Mucosa of stomach (tissue), 1 donor: Measurements from ENCODE around the gene SMG6.

Experiments
- H3K27me3 ChIP-seq: one replicate; pipeline ENCODE4 v1.7.0; 2013; ENCODE audit warnings: mild to moderate bottlenecking, low read length; ENCODE audit not compliant: control insufficient read depth, insufficient read depth
- H3K36me3 ChIP-seq: one replicate; pipeline ENCODE4 v1.7.0; 2013; ENCODE audit warnings: low read length; ENCODE audit not compliant: control insufficient read depth, insufficient read depth
- H3K4me1 ChIP-seq: one replicate; pipeline ENCODE4 v1.7.0; 2013; ENCODE audit warnings: mild to moderate bottlenecking, low read length; ENCODE audit not compliant: control insufficient read depth, insufficient read depth
- H3K4me3 ChIP-seq: one replicate; pipeline ENCODE4 v1.7.0; 2013; ENCODE audit warnings: low read length
- H3K9ac ChIP-seq: one replicate; pipeline ENCODE4 v1.7.0; 2013; ENCODE audit warnings: mild to moderate bottlenecking, low read length, moderate library complexity
- H3K9me3 ChIP-seq: one replicate; pipeline ENCODE4 v1.7.0; 2013; ENCODE audit warnings: mild to moderate bottlenecking, low read length, moderate library complexity; ENCODE audit not compliant: control insufficient read depth
- donor health status: Pancreatic carcinoma.

SMG6 gene

DNA sequence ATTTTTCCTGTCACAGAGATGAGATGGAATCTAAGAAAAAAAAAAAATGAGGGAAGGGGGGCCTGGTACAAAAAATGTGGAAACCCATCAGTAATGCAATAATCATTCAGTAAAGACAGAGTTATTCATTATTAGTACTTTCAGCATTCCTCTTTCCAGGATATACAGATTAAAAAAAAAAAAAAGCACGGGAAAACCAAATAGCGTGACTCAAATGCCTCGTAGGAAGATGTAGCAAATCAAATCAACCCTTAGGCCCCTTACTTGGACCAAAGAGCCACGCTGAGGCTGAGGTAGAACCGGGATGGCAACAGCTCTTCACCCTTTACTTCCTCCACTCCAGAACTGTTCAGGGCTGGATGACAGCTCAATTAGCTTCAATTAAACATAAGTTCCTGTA lies 52.5 kb downstream of the SMG6 start:
- no peaks in the 10 kb centered on the region for H3K9me3 ChIP-seq
- H3K4me3 ChIP-seq, result no peak overlapping the region
- H3K9ac ChIP-seq, result no peak overlapping the region
- no peaks in the 10 kb centered on the region for H3K27me3 ChIP-seq
- H3K36me3 ChIP-seq, result no peaks in the 10 kb centered on the region
- H3K4me1 ChIP-seq, result no peaks in the 10 kb centered on the region

DNA sequence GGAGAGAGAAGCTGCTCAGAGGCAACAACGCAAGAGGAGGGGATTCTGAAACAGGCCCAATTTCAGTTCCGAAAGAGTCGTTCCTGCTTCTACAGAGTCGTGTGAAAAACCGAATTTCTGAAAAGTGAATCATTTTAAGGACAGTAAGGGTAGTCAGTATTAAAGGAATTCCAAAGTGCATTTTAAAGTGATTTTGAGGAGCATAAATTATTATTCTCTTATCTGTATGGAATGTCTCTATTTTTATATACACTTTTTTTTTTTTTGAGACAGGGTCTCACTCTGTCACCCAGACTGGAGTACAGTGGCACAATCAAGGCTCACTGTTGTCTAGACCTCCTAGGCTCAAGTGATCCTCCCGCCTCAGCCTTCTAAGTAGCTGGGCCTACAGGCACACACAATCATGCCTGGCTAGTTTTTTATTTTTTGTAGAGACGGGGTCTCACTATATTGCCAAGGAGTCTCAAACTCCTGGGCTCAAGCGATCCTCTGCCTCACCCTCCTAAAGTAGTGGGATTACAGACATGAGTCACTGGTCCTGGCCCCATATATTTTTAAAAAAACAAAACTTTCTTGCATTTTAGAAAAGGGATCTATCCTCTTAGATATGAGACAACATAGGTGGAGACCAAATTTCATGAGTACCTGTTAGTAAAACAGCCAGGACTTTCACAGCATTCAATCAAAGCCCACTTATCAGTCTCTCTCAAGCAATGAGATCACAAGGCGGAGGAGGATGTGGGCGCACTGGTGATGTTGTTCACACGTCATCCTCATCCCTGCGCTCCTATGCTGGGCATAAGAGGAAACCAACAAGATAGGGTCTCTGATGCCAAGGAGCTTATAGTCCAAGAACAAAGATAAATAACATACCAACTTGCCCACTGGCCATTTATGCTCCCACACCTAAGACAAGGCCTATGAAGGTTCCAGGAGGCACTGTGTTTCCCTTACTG lies 53.2 kb downstream of the SMG6 start:
- H3K36me3 ChIP-seq, result no peaks in the 10 kb centered on the region

DNA sequence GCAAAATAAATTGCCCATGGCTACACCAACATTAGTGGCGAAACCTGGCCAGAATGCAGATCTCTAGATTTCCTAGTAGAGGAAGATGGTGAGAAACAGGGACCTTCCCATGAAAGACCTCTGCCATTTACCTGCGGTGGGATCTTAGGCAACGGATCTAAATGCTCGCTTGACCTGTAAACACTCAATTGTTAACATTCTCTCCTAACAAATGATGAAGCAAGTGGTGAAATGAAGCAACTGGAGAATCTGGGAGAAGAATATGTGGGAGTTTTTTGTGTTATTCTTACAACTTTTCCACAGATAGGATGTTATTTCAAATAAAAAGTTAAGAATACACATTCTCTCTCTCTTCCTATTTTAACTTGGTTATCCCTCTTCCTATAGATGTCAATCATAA lies 56.6 kb downstream of the SMG6 start:
- Histone ChIP-seq H3K27me3 (no peaks in the 10 kb centered on the region), H3K9me3 (no peaks in the 10 kb centered on the region), H3K36me3 (no peaks in the 10 kb centered on the region), H3K4me1 (peaks cover 5% of the 10 kb centered on the region), H3K4me3 (no peak overlapping the region), H3K9ac (no peak overlapping the region)

More for the DNA sequence above, 53.2 kb downstream of the SMG6 start:
- Histone ChIP-seq H3K4me3 (no peak overlapping the region), H3K9me3 (no peaks in the 10 kb centered on the region), H3K27me3 (no peaks in the 10 kb centered on the region), H3K4me1 (no peaks in the 10 kb centered on the region), H3K9ac (no peak overlapping the region)

DNA sequence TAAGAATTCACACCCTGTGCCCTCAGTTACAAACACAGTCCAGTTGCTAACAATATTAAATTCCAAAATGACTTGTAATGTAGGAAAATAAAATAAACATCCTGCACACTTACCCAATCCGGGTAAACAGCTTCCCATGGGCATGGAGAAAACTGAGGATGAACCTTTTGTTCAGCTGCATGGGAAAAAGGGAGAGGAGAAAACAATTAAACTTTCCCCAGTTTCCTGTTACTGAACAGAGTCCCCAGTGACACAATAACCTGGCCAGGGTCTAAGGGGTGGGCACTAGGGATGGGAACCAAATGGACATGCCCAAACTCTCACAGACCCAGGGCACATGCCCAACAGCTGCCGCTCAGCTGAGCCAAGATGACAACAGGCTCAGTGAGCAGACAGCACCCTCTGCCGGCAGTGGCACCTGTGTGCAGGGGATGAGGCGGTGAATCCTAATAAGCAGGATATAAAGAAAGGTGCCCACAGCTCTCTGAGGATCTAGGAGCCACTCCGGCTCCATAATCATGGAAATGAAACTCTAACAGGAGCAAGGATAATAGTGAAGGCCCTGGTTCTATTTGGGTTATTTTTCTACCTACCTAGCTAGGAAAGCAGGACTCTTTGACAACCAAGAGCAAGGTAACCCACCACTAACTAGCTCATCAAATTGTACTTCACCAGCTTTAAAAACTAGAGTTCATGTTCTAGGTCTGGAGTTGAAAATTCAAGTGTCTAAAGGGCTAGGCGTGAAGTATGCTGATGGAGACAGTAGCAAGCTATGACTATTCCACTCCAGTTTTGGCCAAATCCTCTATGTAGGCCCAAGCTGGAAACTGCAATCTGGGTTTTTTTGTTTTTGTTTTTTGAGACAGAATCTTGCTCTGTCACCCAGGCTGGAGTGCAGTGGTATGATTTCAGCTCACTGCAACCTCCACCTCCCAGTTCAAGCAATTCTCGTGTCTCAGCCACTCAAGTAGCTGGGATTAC lies 58.8 kb downstream of the SMG6 start:
- H3K4me1 ChIP-seq, result peaks cover 5% of the 10 kb centered on the region
- no peak overlapping the region for H3K4me3 ChIP-seq
- no peaks in the 10 kb centered on the region for H3K27me3 ChIP-seq
- H3K36me3 ChIP-seq, result no peaks in the 10 kb centered on the region
- no peak overlapping the region for H3K9ac ChIP-seq
- H3K9me3 ChIP-seq, result no peaks in the 10 kb centered on the region

DNA sequence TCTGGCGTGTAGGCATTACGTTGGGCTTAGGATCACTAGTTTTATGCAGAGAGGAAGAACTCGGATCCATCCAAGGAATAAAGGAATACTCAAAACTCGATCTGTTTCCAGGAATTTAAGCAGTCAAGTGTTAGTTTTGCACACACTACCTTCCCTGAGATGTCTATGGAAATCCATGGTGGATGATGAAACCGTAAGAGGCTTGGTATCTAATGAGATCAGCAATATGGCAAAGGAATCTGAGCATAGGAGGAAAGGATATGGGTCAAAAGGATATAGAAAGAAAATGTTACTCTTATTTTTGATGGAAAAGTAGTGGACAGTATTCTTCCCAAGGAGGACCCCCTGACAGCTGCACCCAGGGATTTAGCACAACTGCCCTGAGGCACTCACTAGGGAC lies 59.6 kb downstream of the SMG6 start:
- peaks cover 5% of the 10 kb centered on the region for H3K4me1 ChIP-seq

DNA sequence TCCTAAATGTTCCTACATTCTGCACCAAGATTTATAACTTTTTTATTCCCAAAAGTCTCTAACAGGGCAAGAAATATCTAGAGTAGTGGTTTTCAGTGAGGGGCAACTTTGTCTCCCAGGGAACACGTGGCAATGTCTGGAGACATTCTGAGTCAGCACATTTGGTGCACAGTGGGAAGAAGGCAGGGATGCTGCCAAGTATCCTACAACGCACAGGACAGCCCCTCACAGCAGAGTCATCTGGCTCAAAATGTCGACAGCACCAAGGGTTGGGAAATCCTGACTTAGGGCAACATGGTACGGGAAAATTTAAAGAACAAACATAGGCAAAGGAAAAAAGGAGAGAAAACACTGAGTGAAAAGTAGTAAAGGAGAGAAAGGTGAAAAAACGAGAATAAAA lies 61.8 kb downstream of the SMG6 start:
- Histone ChIP-seq H3K4me3 (no peak overlapping the region), H3K4me1 (peaks cover 5% of the 10 kb centered on the region), H3K9ac (no peak overlapping the region), H3K36me3 (no peaks in the 10 kb centered on the region), H3K9me3 (no peaks in the 10 kb centered on the region), H3K27me3 (no peaks in the 10 kb centered on the region)

More for the DNA sequence above, 59.6 kb downstream of the SMG6 start:
- no peak overlapping the region for H3K9ac ChIP-seq
- no peaks in the 10 kb centered on the region for H3K9me3 ChIP-seq
- no peaks in the 10 kb centered on the region for H3K27me3 ChIP-seq
- no peaks in the 10 kb centered on the region for H3K36me3 ChIP-seq
- H3K4me3 ChIP-seq, result no peak overlapping the region

DNA sequence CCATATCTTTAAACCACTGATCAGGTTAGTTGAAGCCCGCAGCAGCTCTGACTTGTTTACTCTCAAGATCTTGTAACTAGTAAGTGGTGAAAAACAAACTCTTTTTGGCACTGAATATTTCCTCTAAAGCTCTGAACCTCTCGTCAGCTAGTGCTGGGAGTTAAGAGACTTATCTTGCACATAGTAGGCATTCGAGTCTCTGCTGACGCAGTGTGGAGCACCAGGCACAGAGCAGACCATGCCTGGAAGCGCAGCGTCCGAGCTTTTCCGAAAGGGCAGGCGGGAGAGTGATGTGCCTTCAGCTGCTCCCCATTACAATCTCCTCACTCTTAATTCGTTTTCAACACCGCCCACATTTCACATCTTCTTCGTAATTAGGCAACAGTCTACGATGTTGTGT lies 63.0 kb downstream of the SMG6 start:
- Histone ChIP-seq H3K4me1 (peaks cover 5% of the 10 kb centered on the region), H3K4me3 (no peak overlapping the region), H3K27me3 (no peaks in the 10 kb centered on the region), H3K36me3 (no peaks in the 10 kb centered on the region), H3K9ac (no peak overlapping the region), H3K9me3 (no peaks in the 10 kb centered on the region)

DNA sequence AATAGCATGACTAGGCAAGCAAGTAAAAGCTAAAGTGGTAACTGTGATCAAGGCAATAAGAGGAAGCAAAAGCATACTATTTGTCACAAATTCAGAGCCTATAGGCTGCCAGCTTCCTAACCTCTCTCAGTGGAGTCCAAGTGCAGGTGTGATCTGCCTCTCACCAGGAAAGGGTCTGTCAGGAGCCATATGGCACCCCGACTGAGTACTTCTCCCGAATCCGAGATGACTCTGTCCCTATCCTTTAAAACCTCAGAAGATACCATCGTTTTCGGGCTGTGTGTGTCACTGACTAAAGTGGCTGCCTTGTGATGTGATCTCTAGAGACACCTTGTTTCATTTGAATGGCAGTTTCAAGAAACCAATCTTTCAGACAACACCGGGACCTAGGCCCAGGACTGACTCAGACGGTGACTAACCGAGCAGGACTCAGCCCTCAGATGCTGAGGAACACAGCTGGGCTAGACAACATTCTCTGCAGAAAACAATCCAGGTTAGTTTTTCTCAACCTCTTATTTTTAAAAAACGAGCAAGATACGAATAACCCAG lies 63.6 kb downstream of the SMG6 start:
- no peak overlapping the region for H3K4me3 ChIP-seq
- no peaks in the 10 kb centered on the region for H3K36me3 ChIP-seq
- H3K4me1 ChIP-seq, result peaks cover 5% of the 10 kb centered on the region
- H3K27me3 ChIP-seq, result no peaks in the 10 kb centered on the region
- no peaks in the 10 kb centered on the region for H3K9me3 ChIP-seq
- H3K9ac ChIP-seq, result no peak overlapping the region

DNA sequence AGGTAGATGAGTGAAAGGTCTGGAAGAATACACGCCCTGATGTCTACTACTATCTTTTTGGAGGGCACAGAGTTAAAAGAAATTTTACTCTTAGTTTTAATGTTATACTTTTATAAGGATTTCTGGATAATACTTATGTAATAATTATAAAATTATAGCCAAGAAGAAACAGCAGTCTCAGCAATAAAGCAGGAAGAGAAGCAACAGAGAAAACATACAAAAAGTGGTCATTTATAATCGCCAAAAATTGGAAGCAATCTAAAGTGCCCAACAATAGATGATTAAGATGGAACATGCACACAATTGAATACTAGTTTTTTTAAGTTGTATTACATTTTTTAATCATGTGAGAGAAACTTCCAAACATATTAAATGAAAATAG lies 64.4 kb downstream of the SMG6 start:
- H3K36me3 ChIP-seq, result no peaks in the 10 kb centered on the region
- H3K9ac ChIP-seq, result no peak overlapping the region
- no peaks in the 10 kb centered on the region for H3K9me3 ChIP-seq
- no peak overlapping the region for H3K4me3 ChIP-seq
- no peaks in the 10 kb centered on the region for H3K4me1 ChIP-seq
- no peaks in the 10 kb centered on the region for H3K27me3 ChIP-seq

DNA sequence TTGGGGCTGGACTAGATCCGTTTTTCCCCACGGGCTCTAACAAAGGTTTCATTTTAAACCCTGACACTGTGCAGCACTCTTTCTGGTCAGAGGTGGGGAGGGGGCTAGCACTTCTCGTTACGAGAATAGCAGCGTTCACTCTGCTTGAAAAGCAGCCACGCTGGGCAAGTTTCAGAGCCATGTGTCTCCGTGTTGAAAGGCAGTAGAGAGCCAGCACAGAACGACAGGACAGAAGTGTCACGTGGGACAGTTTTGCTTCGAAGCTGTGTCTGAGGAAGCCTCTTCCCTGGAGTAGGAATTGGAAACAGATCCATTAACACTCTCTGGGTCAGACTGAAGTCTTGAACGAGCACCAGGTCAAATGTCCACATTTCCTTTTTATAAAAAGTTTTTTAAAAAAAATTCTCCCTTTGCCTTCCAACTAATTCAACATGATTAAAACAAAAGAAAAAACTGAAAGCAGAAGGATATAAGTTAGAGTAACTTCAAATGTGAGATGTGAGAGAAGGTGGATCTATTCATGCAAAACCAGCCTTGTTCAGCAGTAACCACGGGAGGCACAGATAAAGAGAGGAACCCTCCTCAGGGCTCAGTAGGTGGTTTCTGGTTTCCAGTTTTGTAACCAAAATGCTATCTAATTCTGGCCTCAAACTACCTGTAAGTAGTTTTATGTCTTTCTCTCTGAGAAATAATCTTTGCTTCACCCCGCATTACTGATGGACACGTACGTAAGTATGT lies 65.0 kb downstream of the SMG6 start:
- H3K9ac ChIP-seq, result no peak overlapping the region
- H3K4me3 ChIP-seq, result no peak overlapping the region
- H3K36me3 ChIP-seq, result no peaks in the 10 kb centered on the region
- H3K9me3 ChIP-seq, result no peaks in the 10 kb centered on the region
- H3K4me1 ChIP-seq, result no peaks in the 10 kb centered on the region
- no peaks in the 10 kb centered on the region for H3K27me3 ChIP-seq

DNA sequence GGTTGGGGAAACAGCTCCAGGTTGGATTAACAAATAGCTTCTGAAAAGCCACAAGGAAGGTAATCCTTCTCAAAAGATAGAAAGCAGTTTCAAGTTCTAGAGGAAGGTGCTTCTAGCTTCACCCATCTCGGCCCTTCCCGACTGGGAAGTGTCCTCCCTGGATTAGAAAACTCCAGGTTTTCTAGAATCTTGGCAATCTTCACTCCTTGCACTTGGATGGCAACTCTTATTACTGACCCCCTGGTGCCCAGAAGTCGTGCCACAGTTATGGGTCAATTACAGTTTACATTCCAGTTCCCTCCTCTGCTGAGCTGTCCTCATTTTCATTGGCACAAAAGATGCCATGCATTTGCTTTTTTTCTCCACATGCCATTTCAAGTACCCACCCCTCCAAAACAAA lies 65.6 kb downstream of the SMG6 start:
- H3K9me3 ChIP-seq, result no peaks in the 10 kb centered on the region
- H3K36me3 ChIP-seq, result no peaks in the 10 kb centered on the region
- H3K9ac ChIP-seq, result no peak overlapping the region
- no peaks in the 10 kb centered on the region for H3K27me3 ChIP-seq
- H3K4me3 ChIP-seq, result no peak overlapping the region
- H3K4me1 ChIP-seq, result no peaks in the 10 kb centered on the region
